Measurements from ENCODE around the gene ASTN2. TPM values are rescaled to one million over a fixed set of nuclear protein-coding genes. Genes with fewer than 3 reads are reported as not detected.

Gene ASTN2
- total and polyA plus RNA-seq, 2 donors (not counting 3 experiments of a cell fraction or from before 2014, with no cell fraction given), result 1.0 to 1.9 TPM

DNA sequence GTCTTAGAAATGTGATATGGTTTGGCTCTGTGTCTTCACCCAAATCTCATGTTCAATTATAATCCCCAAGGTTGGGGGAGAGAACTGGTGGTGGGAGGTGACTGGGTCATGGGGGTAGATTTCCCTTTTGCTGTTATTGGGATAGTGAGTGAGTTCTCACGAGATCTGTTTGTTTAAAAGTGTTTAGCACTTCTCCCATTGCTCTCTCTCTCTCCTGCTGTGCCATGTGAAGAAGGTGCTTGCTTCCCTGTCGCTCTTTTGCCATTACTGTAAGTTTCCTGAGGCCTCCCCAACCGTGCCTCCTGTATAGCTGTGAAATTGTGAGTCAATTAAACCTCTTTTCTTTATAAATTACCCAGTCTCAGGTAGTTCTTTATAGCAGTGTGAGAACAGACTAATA is 203.6 kb downstream of the ASTN2 start:
- Histone ChIP-seq H3K36me3 (ENCODE audit: control insufficient read depth in 2 of 2, extremely low read depth in 1 of 2, insufficient read depth in 2 of 2, low read length in 2 of 2) (no peaks in the 10 kb centered on the region), H3K9me3 (replicated peaks; ENCODE audit: control insufficient read depth, insufficient read depth, low read length) (peaks cover 2% of the 10 kb centered on the region), H3K79me2 (ENCODE audit: control insufficient read depth, insufficient read depth, low read length) (no peaks in the 10 kb centered on the region), H3K4me3 (replicated peaks in 1 of 3; ENCODE audit: insufficient read depth in 1 of 3, low read depth in 1 of 3, low read length in 3 of 3) (no peak overlapping the region), H3K9ac (replicated peaks; ENCODE audit: extremely low read depth, insufficient read depth, low read length) (no peak overlapping the region), H3K27ac (ENCODE audit: insufficient read depth, low read depth, low read length) (no peak overlapping the region), H3K9me1 (replicated peaks; ENCODE audit: control insufficient read depth, extremely low read depth, insufficient read depth, low read length) (no peaks in the 10 kb centered on the region), H4K20me1 (replicated peaks; ENCODE audit: control insufficient read depth, extremely low read depth, insufficient read depth, low read length) (no peaks in the 10 kb centered on the region), H3K4me1 (ENCODE audit: control insufficient read depth, extremely low read depth, insufficient read depth, low read length) (no peaks in the 10 kb centered on the region), H3K4me2 (ENCODE audit: insufficient read depth, low read length) (no peak overlapping the region), H3K27me3 (ENCODE audit: control insufficient read depth in 2 of 2, insufficient read depth in 2 of 2, low read length in 2 of 2) (no peaks in the 10 kb centered on the region), H2AFZ (ENCODE audit: low read depth, low read length) (no peak overlapping the region)
- dilution Hi-C loops (cut with MboI; ENCODE audit: extremely low pct_ligation_motif_present, low sequenced_read_pairs) (no loop called here), intact Hi-C loops (cut with micrococcal nuclease) (no loop called here)
- no peak for FAIRE-seq
- CTCF ChIA-PET, result no interaction called here
- TF ChIP-seq FOS (IDR thresholded peaks at IDR 0.05; ENCODE audit: borderline replicate concordance, insufficient read depth, low read length) (no peak), POLR2A (IDR thresholded peaks at IDR 0.05; ENCODE audit: low read depth, low read length) (no peak), POLR2AphosphoS5 (IDR thresholded peaks at IDR 0.05; ENCODE audit: insufficient read depth, low read depth, low read length) (no peak), EZH2 (IDR thresholded peaks at IDR 0.05; ENCODE audit: borderline replicate concordance, low read depth, low read length, severe bottlenecking) (no peak)
- TF ChIP-seq, protein P1, sequence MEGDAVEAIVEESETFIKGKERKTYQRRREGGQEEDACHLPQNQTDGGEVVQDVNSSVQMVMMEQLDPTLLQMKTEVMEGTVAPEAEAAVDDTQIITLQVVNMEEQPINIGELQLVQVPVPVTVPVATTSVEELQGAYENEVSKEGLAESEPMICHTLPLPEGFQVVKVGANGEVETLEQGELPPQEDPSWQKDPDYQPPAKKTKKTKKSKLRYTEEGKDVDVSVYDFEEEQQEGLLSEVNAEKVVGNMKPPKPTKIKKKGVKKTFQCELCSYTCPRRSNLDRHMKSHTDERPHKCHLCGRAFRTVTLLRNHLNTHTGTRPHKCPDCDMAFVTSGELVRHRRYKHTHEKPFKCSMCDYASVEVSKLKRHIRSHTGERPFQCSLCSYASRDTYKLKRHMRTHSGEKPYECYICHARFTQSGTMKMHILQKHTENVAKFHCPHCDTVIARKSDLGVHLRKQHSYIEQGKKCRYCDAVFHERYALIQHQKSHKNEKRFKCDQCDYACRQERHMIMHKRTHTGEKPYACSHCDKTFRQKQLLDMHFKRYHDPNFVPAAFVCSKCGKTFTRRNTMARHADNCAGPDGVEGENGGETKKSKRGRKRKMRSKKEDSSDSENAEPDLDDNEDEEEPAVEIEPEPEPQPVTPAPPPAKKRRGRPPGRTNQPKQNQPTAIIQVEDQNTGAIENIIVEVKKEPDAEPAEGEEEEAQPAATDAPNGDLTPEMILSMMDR (IDR thresholded peaks at IDR 0.05; ENCODE audit: extremely low read depth in 1 of 2, insufficient read depth in 1 of 2, low read depth in 1 of 2, low read length in 2 of 2), result no peak
- no peak for DNase-seq (ENCODE audit: low read depth, low spot score)
- BruUV-seq (replicated peaks), result no TSS peak
- POLR2A ChIA-PET, result no interaction called here

- no peak overlapping the region for H3K4me2 ChIP-seq (ENCODE audit: insufficient read depth, low read length)
- dilution Hi-C loops (cut with MboI; ENCODE audit: extremely low pct_ligation_motif_present, low sequenced_read_pairs) (no loop called here), intact Hi-C loops (cut with micrococcal nuclease) (no loop called here)
- H3K27me3 ChIP-seq (ENCODE audit: control insufficient read depth in 2 of 2, insufficient read depth in 2 of 2, low read length in 2 of 2), result no peaks in the 10 kb centered on the region
- FAIRE-seq (no peak), DNase-seq (ENCODE audit: low read depth, low spot score) (no peak)
- TF ChIP-seq JUN (IDR thresholded peaks at IDR 0.05; ENCODE audit: borderline replicate concordance, insufficient read depth, insufficient read length, low read depth) (no peak), FOS (IDR thresholded peaks at IDR 0.05; ENCODE audit: borderline replicate concordance, insufficient read depth, low read length) (no peak), POLR2AphosphoS5 (IDR thresholded peaks at IDR 0.05; ENCODE audit: insufficient read depth, low read depth, low read length) (no peak), GATA2 (IDR thresholded peaks at IDR 0.05; ENCODE audit: insufficient read depth, insufficient read length, low read depth, low read length) (no peak), POLR2A (IDR thresholded peaks at IDR 0.05; ENCODE audit: low read depth, low read length) (no peak), MAX (IDR thresholded peaks at IDR 0.05; ENCODE audit: insufficient read depth, insufficient read length) (no peak), MYC (IDR thresholded peaks at IDR 0.05; ENCODE audit: low read depth, low read length) (no peak), EZH2 (IDR thresholded peaks at IDR 0.05; ENCODE audit: borderline replicate concordance, low read depth, low read length, severe bottlenecking) (no peak)
- TF ChIP-seq, protein P1 (IDR thresholded peaks at IDR 0.05; ENCODE audit: extremely low read depth in 1 of 2, insufficient read depth in 1 of 2, low read depth in 1 of 2, low read length in 2 of 2), result no peak
- H3K9me3 ChIP-seq (replicated peaks; ENCODE audit: control insufficient read depth, insufficient read depth, low read length), result peaks cover 2% of the 10 kb centered on the region
- POLR2A ChIA-PET, result no interaction called here
- no peak overlapping the region for H3K4me3 ChIP-seq (replicated peaks in 1 of 3; ENCODE audit: insufficient read depth in 1 of 3, low read depth in 1 of 3, low read length in 3 of 3)
- no TSS peak for BruUV-seq (replicated peaks)
- H4K20me1 ChIP-seq (replicated peaks; ENCODE audit: control insufficient read depth, extremely low read depth, insufficient read depth, low read length), result no peaks in the 10 kb centered on the region
- no peaks in the 10 kb centered on the region for H3K36me3 ChIP-seq (ENCODE audit: control insufficient read depth in 2 of 2, extremely low read depth in 1 of 2, insufficient read depth in 2 of 2, low read length in 2 of 2)
- no peaks in the 10 kb centered on the region for H3K9me1 ChIP-seq (replicated peaks; ENCODE audit: control insufficient read depth, extremely low read depth, insufficient read depth, low read length)
- CTCF ChIA-PET, result no interaction called here
- H3K9ac ChIP-seq (replicated peaks; ENCODE audit: extremely low read depth, insufficient read depth, low read length), result no peak overlapping the region
- no peaks in the 10 kb centered on the region for H3K4me1 ChIP-seq (ENCODE audit: control insufficient read depth, extremely low read depth, insufficient read depth, low read length)
- H2AFZ ChIP-seq (ENCODE audit: low read depth, low read length), result no peak overlapping the region
- no peak overlapping the region for H3K27ac ChIP-seq (ENCODE audit: insufficient read depth, low read depth, low read length)
- no peaks in the 10 kb centered on the region for H3K79me2 ChIP-seq (ENCODE audit: control insufficient read depth, insufficient read depth, low read length)
These were observed 209.1 kb downstream of the ASTN2 start for GRCh38 chr9:117205806-117206205.

Measured in endothelial cell of umbilical vein (primary cell).